Common myeloid progenitor, CD34-positive (primary cell): ENCODE data around the gene PDE7B.

ENCODE experiments used
- CTCF ChIA-PET: fragments of 350-600 bp; sonication (Branson Sonifier 250); formaldehyde crosslinking; loops from one replicate; lab custom pipeline; 2021; ENCODE audit warnings: antibody characterized with exemption; lab: Charles Lee
- POLR2A ChIA-PET: fragments of 350-600 bp; sonication (Branson Sonifier 250); formaldehyde crosslinking; loops from one replicate; lab custom pipeline; 2021; ENCODE audit warnings: antibody characterized with exemption; lab: Charles Lee
- DNase-seq, 3 donors: peaks; one replicate each; pipeline versions ENCODE4 v3.0.0 to v3.0.0-alpha.2; 2013
- H3K27ac ChIP-seq, 2 experiments: 1 replicate in 1 of 2; 2 replicates in 1 of 2; pipeline ENCODE4 v1.7.0; 2013; ENCODE audit warnings: inconsistent platforms in 2 of 2, low read length in 2 of 2, mild to moderate bottlenecking in 2 of 2, low read depth in 1 of 2, moderate library complexity in 1 of 2; ENCODE audit not compliant: severe bottlenecking in 2 of 2, insufficient read depth in 1 of 2, poor library complexity in 1 of 2
- H3K27me3 ChIP-seq, 5 experiments: replicated peaks in 2 of 5; 1 replicate in 3 of 5; 2 replicates in 2 of 5; pipeline versions ENCODE4 v1.6.1 to v1.7.0; 2013; ENCODE audit warnings: low read length in 4 of 5, mild to moderate bottlenecking in 2 of 5, moderate library complexity in 2 of 5, inconsistent platforms in 1 of 5; ENCODE audit not compliant: insufficient read depth in 5 of 5, control insufficient read depth in 4 of 5
- H3K36me3 ChIP-seq, 4 experiments: 1 replicate in 2 of 4; 2 replicates in 2 of 4; pipeline versions ENCODE4 v1.6.1 to v1.7.0; 2013; ENCODE audit warnings: low read length in 3 of 4, control low read depth in 1 of 4, mild to moderate bottlenecking in 1 of 4; ENCODE audit not compliant: control insufficient read depth in 4 of 4, insufficient read depth in 4 of 4
- H3K4me1 ChIP-seq, 4 experiments: 1 replicate in 3 of 4; 2 replicates in 1 of 4; pipeline versions ENCODE4 v1.6.1 to v1.7.1; 2013; ENCODE audit warnings: low read length in 3 of 4, mild to moderate bottlenecking in 3 of 4, control low read depth in 1 of 4, inconsistent platforms in 1 of 4, moderate library complexity in 1 of 4; ENCODE audit not compliant: control insufficient read depth in 4 of 4, insufficient read depth in 4 of 4; ENCODE audit errors: control extremely low read depth in 1 of 4
- H3K4me3 ChIP-seq, 7 experiments: 1 replicate in 4 of 7; 2 replicates in 3 of 7; pipeline versions ENCODE4 v1.5.1 to v1.7.0; 2013; ENCODE audit warnings: mild to moderate bottlenecking in 7 of 7, low read length in 6 of 7, moderate library complexity in 6 of 7, inconsistent platforms in 2 of 7, low read depth in 2 of 7, control low read depth in 1 of 7; ENCODE audit not compliant: insufficient read depth in 4 of 7, control insufficient read depth in 1 of 7; ENCODE audit errors: extremely low read depth in 1 of 7
- H3K9me3 ChIP-seq, 5 experiments: 1 replicate in 4 of 5; 2 replicates in 1 of 5; pipeline versions ENCODE4 v1.6.1 to v1.7.1; 2013; ENCODE audit warnings: low read length in 4 of 5, mild to moderate bottlenecking in 2 of 5, inconsistent platforms in 1 of 5, low read depth in 1 of 5, moderate library complexity in 1 of 5; ENCODE audit not compliant: control insufficient read depth in 4 of 5, insufficient read depth in 2 of 5; ENCODE audit errors: control extremely low read depth in 1 of 5
- WGBS: methylation state at CpG from one replicate; pipeline ENCODE4 v1.1.5; 2013; ENCODE audit not compliant: insufficient coverage; 5-methylcytosine and 5-hydroxymethylcytosine counted together

The PDE7B gene

DNA sequence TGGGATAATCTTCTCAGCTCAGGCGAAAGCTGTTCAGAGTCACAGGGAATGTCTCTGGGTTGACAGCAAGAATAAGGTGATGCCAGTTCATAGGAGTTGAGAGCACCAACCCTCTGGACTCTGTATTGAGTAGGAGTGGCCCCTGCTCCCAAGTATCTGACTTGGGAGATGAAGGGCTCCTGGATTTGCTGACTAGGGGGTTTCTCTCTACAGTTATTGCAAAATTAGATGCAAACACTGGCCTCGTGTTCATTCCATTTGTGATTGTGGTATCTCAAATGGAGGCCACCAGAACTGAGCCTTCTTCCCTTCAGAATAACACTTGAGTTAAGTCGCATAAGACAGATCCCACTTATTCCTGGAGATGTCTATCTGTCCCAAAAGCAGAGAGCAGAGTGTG, 135.7 kb downstream of the PDE7B start:
- H3K4me1 ChIP-seq: no peaks in the 10 kb centered on the region
- H3K27me3 ChIP-seq: no peaks in the 10 kb centered on the region
- no peak overlapping the region for H3K27ac ChIP-seq
- POLR2A ChIA-PET: no interaction called here
- CTCF ChIA-PET: no interaction called here
- DNase-seq: no peak
- H3K4me3 ChIP-seq: no peak overlapping the region
- no peaks in the 10 kb centered on the region for H3K36me3 ChIP-seq
- H3K9me3 ChIP-seq: no peaks in the 10 kb centered on the region
- WGBS: 100% methylated on average over 1 of the region's 3 CpGs

DNA sequence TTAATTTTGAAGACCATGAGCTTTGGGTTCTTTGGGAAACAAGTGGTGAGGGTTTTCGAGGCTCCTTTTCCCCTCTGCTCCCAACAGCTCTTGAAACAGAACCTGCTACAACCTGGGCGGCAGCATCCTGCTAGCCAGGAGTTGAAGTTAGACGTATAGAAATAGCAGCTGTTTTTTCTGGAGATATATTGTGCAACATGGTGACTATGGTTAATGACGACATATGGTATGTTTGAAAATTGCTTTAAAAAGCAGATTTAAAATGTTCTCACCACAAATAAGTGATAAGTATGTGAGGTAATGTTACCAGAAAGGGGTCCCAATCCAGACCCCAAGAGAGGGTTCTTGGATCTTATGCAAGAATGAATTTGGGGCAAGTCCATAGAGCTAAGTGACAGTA, 138.9 kb downstream of the PDE7B start:
- DNase-seq: no peak
- ChIA-PET POLR2A (no interaction called here), CTCF (no interaction called here)
- Histone ChIP-seq H3K27me3 (no peaks in the 10 kb centered on the region), H3K9me3 (no peaks in the 10 kb centered on the region), H3K4me3 (no peak overlapping the region), H3K4me1 (no peaks in the 10 kb centered on the region), H3K36me3 (no peaks in the 10 kb centered on the region), H3K27ac (no peak overlapping the region)
- WGBS: 93% methylated on average over 2 of the region's 4 CpGs

DNA sequence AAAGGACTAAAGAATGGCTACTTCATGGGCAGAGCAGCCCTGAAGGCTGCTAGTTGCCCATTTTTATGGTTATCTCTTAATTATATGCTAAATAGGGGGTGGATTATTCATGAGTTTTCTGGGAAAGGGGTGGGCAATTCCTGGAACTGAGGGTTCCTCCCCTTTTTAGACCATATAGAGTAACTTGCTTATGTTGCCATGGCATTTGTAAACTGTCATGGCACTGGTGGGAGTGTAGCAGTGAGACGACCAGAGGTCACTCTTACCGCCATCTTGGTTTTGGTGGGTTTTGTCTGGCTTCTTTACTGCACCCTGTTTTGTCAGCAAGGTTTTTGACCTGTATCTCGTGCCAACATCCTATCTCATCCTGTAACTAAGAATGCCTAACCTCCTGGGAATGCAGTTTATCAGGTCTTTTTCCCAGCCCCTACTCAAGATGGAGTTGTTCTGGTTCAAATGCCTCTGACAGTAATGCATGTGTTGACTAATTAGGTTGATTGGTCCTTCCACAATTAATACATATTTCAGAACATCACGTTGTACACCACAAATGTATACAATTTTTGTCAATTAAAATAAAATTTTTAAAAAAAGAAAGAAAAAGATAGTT, 139.5 kb downstream of the PDE7B start:
- no peaks in the 10 kb centered on the region for H3K36me3 ChIP-seq
- H3K27ac ChIP-seq: no peak overlapping the region
- DNase-seq: no peak
- H3K9me3 ChIP-seq: no peaks in the 10 kb centered on the region
- no peak overlapping the region for H3K4me3 ChIP-seq
- WGBS: 95% methylated on average over 3 of the region's 4 CpGs
- H3K27me3 ChIP-seq: no peaks in the 10 kb centered on the region
- ChIA-PET POLR2A (no interaction called here), CTCF (no interaction called here)
- H3K4me1 ChIP-seq: no peaks in the 10 kb centered on the region

DNA sequence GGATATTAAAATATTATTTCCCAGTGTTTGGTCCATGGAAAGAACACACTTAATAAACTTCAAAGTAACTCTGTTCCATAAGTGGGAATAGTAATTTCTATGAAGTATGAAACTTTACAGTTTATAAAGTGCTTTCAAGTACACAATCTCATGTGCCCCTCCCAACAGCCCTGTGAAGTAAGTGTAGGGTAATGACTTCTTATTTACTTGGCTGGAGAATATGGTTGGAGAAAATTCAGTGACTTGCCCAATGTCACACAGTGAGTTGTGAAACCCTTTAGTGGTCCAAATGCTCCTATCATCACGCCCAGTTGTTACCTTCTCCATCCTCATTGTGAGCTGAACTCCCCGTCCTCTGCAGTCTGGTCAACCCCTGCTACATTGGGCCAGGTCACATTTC, 141.2 kb downstream of the PDE7B start:
- no peak overlapping the region for H3K27ac ChIP-seq
- H3K27me3 ChIP-seq: no peaks in the 10 kb centered on the region
- H3K4me3 ChIP-seq: no peak overlapping the region
- no peaks in the 10 kb centered on the region for H3K36me3 ChIP-seq
- 83% methylated on average over 1 of the region's 2 CpGs for WGBS
- DNase-seq: no peak
- POLR2A ChIA-PET: no interaction called here
- H3K9me3 ChIP-seq: no peaks in the 10 kb centered on the region
- H3K4me1 ChIP-seq: no peaks in the 10 kb centered on the region
- CTCF ChIA-PET: no interaction called here

DNA sequence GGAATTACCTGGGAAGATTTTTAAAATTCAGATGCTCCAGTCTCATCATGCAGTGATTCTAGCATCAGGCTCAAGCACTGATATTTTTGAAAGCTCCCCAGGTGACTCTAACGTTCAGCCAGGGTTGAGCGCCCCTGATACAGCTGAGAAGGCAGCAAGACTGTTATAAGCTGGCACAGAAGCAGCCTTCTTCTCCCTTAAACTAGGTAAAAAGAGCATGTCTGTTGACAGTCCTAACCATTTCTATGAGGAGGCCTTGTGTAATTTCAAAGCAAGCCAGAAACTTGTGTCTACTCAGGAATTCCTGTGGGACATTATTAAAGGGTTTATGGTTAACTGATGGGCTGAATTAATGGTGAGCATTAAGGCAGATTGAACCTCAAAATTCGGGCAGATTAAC, 141.9 kb downstream of the PDE7B start:
- WGBS: 96% methylated on average over 2 of the region's 3 CpGs
- no peaks in the 10 kb centered on the region for H3K36me3 ChIP-seq
- no peak overlapping the region for H3K4me3 ChIP-seq
- H3K27ac ChIP-seq: no peak overlapping the region
- no peaks in the 10 kb centered on the region for H3K4me1 ChIP-seq
- no peaks in the 10 kb centered on the region for H3K27me3 ChIP-seq
- ChIA-PET CTCF (no interaction called here), POLR2A (no interaction called here)
- no peaks in the 10 kb centered on the region for H3K9me3 ChIP-seq
- no peak for DNase-seq

DNA sequence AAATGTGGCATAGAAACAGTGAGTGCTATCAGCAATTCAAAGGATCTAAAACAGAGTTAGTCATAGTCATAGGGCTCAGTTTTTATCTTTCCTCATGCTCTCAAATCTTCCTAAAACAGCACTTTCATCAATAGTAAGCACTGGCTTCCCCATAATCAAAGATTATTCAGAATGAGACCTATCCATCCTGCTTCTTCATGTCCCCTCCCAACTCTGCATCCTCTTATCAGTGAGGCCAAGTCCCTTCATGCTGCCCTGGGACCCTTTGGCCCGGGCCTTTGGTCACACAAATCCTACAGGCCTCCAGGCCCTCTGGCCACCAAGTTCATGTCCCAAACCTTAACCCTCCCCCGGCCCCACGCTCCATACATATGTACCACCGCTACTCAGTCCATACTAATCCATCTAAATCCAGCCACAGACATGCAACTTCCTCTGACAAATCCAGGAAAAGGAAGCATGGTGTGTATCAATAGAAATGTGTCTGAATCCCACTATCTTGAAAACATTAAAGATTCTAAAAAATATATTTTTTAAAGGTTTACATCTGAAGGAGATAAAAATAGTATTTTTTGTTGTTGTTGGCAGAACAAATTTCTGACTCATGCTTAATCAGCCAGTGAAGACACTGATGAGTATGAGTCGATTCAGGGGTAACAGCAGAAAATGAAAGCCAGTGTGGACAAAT, 143.5 kb downstream of the PDE7B start:
- no peak overlapping the region for H3K27ac ChIP-seq
- ChIA-PET POLR2A (no interaction called here), CTCF (no interaction called here)
- H3K36me3 ChIP-seq: no peaks in the 10 kb centered on the region
- no peaks in the 10 kb centered on the region for H3K27me3 ChIP-seq
- 100% methylated on average over 2 of the region's 5 CpGs for WGBS
- H3K4me3 ChIP-seq: no peak overlapping the region
- peaks cover 0 to 6% (median 1%) of the 10 kb centered on the region in 5 experiments for H3K9me3 ChIP-seq
- DNase-seq: no peak
- no peaks in the 10 kb centered on the region for H3K4me1 ChIP-seq

DNA sequence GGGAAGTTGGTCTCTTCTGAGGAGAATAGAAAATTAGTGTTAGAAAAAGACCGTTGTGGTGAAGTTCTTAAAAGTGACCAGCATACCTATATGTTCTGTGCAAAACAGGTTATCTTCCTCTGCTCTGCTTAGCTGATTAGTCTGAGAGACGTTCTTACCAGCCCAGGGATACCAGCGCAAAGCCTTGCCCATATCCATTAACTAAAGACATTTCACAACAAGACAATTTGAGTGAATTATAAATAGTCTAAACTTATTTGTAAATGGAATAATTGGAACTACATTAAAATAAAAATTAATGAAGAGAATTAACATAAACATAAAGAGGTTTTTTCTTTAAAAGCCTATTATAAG, 144.0 kb downstream of the PDE7B start:
- Histone ChIP-seq H3K4me3 (no peak overlapping the region), H3K36me3 (no peaks in the 10 kb centered on the region), H3K9me3 (peaks cover 0 to 12% (median 1%) of the 10 kb centered on the region in 5 experiments), H3K4me1 (no peaks in the 10 kb centered on the region), H3K27ac (no peak overlapping the region), H3K27me3 (no peaks in the 10 kb centered on the region)
- no peak for DNase-seq
- POLR2A ChIA-PET: no interaction called here
- WGBS: no CpG with 5 or more reads among the region's 3 CpGs
- CTCF ChIA-PET: no interaction called here
